ENCODE data around the gene ABCC11.

Gene ABCC11

DNA sequence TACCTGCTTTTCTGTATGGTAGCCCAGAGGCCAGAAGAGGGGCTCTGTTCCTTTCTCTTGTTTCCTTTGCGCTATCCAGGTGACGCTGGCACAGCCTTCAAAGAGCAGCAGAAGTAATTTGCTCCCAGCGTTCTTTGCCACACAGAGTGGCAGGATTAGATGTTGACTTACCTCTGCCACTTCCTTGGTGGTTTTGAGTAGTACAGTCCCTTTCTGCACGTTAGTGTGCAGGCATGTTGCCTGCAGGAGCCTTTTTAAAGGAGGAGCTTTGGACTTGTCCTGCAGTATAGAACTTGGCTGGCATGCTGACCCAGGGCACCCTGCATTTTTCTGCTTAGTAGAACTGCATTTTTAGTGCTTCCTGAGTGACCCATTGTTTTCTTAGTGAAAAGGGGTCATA is at the start of gene ABCC11:
ABCC11 (minus strand) TSS at position 229 of the 400 bp plus-strand sequence. CDS start 15,618 bp downstream, outside the sequence.
- no peak for DNase-seq (ENCODE audit: low spot score)

DNA sequence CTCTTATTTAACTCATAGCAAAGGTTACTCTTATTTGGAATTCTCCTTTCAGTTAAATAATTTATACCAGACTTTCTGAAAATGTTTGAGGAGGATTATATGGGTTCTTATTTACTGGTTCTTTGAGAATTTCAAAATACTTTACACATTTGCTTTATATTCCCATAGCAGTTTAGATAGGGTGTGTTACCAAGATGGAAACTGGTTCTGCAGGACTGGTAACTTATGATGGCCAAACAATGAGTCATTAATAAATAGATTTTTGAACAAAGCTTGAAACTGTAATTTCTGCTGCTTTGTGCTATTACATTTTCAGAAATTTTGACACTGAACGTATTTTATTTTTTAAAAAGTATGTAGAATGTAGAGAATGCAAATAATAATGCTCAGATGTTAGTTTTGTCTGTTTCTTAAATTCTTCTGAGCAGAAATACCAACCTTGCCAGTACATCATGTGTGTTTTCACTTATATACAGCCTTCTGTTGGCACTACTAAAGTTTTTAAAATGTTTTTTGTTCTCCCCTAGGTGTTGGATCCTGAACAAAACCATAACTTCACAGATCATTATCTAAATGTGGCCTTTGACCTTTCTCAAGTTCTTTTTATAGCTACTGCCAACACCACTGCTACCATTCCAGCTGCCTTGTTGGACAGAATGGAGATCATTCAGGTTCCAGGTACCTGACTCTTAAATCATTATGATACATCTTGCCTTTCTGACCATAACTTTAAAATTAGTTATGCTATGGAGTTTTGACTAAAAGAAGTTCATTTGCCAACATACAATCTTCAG is 48.3 kb upstream of the ABCC11 start:
- DNase-seq (ENCODE audit: low spot score) = no peak

GRCh38 chr16:48294724-48295123 is 47.4 kb upstream of the ABCC11 start:
- no peak for DNase-seq (ENCODE audit: low spot score)

DNA sequence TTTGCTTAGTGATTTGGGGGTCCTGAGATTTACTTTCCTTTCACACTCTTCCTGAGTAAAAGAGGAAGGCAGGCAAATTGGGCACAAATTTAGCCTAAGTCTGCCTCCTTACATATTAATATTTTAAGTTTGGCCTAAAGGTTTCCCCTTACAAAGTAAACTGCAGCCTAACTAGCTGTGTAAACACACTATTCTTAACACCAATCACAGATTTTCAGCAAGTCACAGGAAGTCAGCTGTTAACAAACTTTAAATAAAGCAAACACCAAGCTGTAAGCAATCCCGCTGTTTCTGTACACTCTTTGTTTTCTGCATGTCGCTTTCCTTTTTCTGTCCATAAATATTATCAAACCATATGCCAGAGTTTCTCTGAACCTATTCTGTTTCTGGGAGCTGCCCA is 45.1 kb upstream of the ABCC11 start:
- DNase-seq (ENCODE audit: low spot score) = no peak

DNA sequence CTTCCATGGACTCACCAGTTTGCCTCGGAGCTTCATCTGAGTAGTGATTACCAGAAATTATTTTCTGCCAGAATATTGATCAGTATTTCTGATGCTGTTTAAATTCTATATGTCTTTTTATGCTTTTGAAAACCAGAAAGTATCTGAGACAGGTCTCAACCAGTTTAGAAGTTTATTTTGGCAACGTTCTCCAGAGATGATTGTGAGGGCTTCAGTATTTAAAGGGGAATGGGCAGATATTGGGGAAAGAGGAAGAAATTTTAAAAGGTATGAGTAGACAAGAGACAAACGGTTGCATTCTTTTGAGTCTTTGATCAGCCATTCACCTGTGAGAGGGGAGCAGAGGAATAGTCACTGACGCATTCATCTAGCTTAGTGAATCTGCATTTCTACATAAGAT is 44.4 kb upstream of the ABCC11 start:
- no peak for DNase-seq (ENCODE audit: low spot score)

- DNase-seq (ENCODE audit: low spot score) = no peak
Measured at GRCh38 chr16:48291303-48291702, 44.0 kb upstream of the ABCC11 start.

DNA sequence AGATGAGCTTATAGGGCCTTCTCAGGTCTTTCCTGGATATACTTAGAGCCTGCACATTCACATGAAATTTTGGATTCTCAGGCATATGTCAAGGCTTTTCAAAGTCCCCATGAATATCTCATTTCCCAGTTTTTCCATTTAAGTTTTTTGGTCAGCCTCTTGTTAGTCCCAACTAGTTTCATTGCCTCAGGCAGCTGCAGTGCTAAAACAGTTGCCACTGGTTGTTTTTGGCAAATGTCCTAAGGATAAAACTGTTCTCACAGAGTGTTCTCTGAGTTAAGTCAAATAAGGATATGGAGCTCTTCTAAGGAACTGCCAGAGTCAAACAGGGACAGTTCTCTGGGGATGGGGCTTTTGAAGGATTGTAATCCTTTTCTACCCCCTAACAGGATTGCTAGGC is 39.9 kb upstream of the ABCC11 start:
- no peak for DNase-seq (ENCODE audit: low spot score)

- no peak for DNase-seq (ENCODE audit: low spot score)
Measured at GRCh38 chr16:48284772-48285409, 37.6 kb upstream of the ABCC11 start.

GRCh38 chr16:48282636-48283263 is 35.4 kb upstream of the ABCC11 start:
- DNase-seq (ENCODE audit: low spot score) = no peak

DNA sequence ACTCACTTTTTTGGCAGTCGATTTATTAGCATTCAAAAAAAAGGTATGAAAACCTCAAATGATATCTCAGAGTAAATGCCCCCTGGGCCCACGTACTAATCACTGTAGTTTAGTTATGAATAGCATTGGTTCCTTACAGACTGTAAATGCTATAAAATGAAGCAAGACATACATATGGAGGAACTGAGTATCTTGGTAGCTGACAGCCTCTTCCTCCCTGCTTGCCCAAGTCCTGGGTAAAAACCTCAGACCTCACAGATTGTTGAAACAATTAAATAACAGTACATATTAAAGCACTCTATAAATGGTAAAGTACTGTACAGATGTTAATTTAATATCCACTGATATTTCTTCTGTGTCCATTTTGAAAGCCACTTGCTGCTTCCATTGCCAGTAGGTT is 33.2 kb upstream of the ABCC11 start:
- no peak for DNase-seq (ENCODE audit: low spot score)

DNA sequence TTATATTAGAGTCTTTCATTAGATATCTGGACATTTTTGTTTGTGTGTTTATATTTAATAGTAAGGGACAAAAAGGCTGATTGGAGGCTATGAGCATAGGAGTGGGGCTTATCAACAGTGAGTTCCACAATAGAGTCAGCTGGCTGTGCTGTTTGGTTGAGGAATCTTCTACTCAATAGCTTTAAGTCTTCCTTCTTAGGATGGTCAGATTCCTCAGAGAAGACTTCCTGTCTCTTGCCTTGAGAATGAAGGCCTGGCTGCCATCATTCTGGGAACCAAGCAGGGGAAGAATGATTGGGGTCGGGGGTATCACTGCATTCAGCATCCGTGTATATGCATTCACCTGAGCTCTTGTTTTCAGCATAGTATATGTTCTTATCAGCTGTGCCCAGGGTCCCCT is 31.9 kb upstream of the ABCC11 start:
- DNase-seq (ENCODE audit: low spot score) = no peak

GRCh38 chr16:48277158-48277557 is 29.8 kb upstream of the ABCC11 start:
- no peak for DNase-seq (ENCODE audit: low spot score)

- DNase-seq (ENCODE audit: low spot score) = peak; percentile 35
Measured at GRCh38 chr16:48276102-48276501, 28.8 kb upstream of the ABCC11 start.

DNA sequence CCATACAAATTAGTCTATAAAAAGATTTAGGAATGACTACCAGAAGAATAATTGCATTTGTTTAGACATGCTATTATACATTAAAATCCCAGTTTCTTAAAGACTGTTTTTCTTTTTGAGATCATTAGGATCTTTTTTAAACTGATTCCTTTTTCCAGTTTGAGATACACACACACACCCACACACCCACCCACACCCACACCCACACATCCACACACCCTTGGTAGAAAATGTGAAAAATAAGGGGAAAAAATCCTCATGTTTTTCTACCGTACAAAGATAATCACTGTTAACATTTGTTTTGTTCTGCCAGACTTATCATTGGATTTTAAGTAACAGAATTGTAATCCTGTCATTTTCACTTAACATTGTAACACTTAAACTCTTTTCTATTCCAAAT is 27.1 kb upstream of the ABCC11 start:
- DNase-seq (ENCODE audit: low spot score) = no peak

DNA sequence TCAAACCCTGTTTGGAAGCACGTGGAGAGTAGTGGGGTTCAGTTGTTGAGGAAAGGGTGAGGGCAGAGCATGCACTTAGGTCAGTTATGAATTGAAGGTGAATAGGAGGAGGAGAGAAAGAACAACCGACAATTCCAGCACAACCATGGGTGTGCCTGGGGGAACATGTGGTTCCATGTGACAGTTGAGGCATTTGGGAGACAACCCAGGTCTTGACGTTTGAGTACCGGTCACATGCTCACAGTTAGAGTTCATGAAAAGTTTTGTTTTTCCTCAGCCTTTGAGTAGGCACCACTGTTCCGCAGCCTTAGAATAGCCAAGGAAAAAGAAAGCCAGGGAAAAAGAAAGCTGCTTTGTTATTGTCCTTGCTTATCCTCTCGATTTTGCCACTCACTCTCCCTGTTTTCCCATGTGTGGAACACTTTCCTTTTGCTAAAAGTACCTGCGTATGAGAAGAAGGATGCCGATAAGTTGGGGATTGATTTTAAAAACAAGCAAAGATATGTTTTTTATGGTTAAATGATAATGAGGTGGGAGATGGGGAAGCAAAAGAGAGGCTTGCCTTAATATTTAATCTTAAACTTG is 25.6 kb upstream of the ABCC11 start:
- peak; percentile 28 for DNase-seq (ENCODE audit: low spot score)

GRCh38 chr16:48271728-48272127 is 24.4 kb upstream of the ABCC11 start:
- DNase-seq (ENCODE audit: low spot score) = no peak

- no peak for DNase-seq (ENCODE audit: low spot score)
Measured at GRCh38 chr16:48269011-48269410, 21.7 kb upstream of the ABCC11 start.

GRCh38 chr16:48262631-48263030 is 15.3 kb upstream of the ABCC11 start:
- no peak for DNase-seq (ENCODE audit: low spot score)

- no peak for DNase-seq (ENCODE audit: low spot score)
Measured at GRCh38 chr16:48261569-48261968, 14.2 kb upstream of the ABCC11 start.

GRCh38 chr16:48256579-48257177 is 9.3 kb upstream of the ABCC11 start:
- DNase-seq (ENCODE audit: low spot score) = no peak

- no peak for DNase-seq (ENCODE audit: low spot score)
Measured at GRCh38 chr16:48252013-48252412, 4.7 kb upstream of the ABCC11 start.

- DNase-seq (ENCODE audit: low spot score) = no peak
Measured at GRCh38 chr16:48250520-48251278, 3.4 kb upstream of the ABCC11 start.

Measured in COLO829 (cell line).